Measurements from ENCODE around the gene SBF1. TPM values are rescaled to one million over a fixed set of nuclear protein-coding genes. Genes with fewer than 3 reads are reported as not detected.

The SBF1 gene
- total and polyA plus RNA-seq, 2 of the 13 experiments (the other 11 are each of a cell fraction or from before 2014, with no cell fraction given), result 31.7 to 40.9 TPM

GRCh38 chr22:50474710-50475651 is at the start of gene SBF1 (continued):
- TF ChIP-seq ZHX2 (IDR thresholded peaks at IDR 0.05; ENCODE audit: low read depth), result no peak
- no peak for TF ChIP-seq ZHX2 (CRISPR knock-in tag; IDR thresholded peaks at IDR 0.05; ENCODE audit: borderline replicate concordance)
- TF ChIP-seq PBX3 (CRISPR knock-in tag; IDR thresholded peaks at IDR 0.05; ENCODE audit: borderline replicate concordance), result no peak
- no peak for TF ChIP-seq SUZ12 (IDR thresholded peaks at IDR 0.05; ENCODE audit: low read depth, low read length)
- TF ChIP-seq GATAD2A (CRISPR knock-in tag; IDR thresholded peaks at IDR 0.05), result 0 out of 2 replicates have a peak, but pooled peaks have one; percentile 14
- no peak for TF ChIP-seq ZNF710 (CRISPR knock-in tag; IDR thresholded peaks at IDR 0.05; ENCODE audit: borderline replicate concordance)
- no peak for TF ChIP-seq LRRFIP1 (CRISPR knock-in tag; conservative IDR thresholded peaks at IDR 0.05)
- peak; percentile 72; the same call in 1 of the 2 replicates for TF ChIP-seq KDM4B (CRISPR knock-in tag; IDR thresholded peaks at IDR 0.05)
- peak; percentile 43; the same call in 1 of the 2 replicates for TF ChIP-seq TFDP2 (CRISPR knock-in tag; IDR thresholded peaks at IDR 0.05)
- no peak for TF ChIP-seq ZMAT5 (CRISPR knock-in tag; IDR thresholded peaks at IDR 0.05; ENCODE audit: borderline replicate concordance, low read depth)
- no peak for TF ChIP-seq ARNT2 (CRISPR knock-in tag; IDR thresholded peaks at IDR 0.05; ENCODE audit: low read depth)
- TF ChIP-seq PAX8 (CRISPR knock-in tag; IDR thresholded peaks at IDR 0.05; ENCODE audit: borderline replicate concordance), result no peak
- TF ChIP-seq ZBTB7B (CRISPR knock-in tag; IDR thresholded peaks at IDR 0.05), result no peak; the same call in 1 of the 2 replicates
- no peak for TF ChIP-seq IRX3 (CRISPR knock-in tag; IDR thresholded peaks at IDR 0.05; ENCODE audit: borderline replicate concordance, low read depth)

Measured in HepG2 (cell line).